K562 (cell line): ENCODE data around the gene TMCC1. TPM values are rescaled to one million over a fixed set of nuclear protein-coding genes. Genes with fewer than 3 reads are reported as not detected.

Source experiments
- ATAC-seq: fragments of 200-7000 bp; cut with Tn5 transposase; 3 replicates; pipeline ENCODE4 v1.9.1; 2020; ENCODE audit warnings: moderate library complexity
- BruUV-seq: library from RNA; stranded (reverse); fragments of 400-500 nt; replicated peaks from 2 replicates; lab custom pipeline; 2021; lab: Mats Ljungman, UMichigan
- CTCF ChIA-PET: fragments of 300-600 bp; formaldehyde crosslinking; extraction: SDS; loops from one replicate; lab custom pipeline; 2021; ENCODE audit warnings: low intra/inter-chr PET ratio; lab: Yijun Ruan, JAX
- POLR2A ChIA-PET: fragments of 300-600, 350-650 bp; sonication (Branson Sonifier 250); formaldehyde crosslinking; extraction: SDS; loops from one replicate; lab custom pipeline; 2021; ENCODE audit warnings: antibody characterized with exemption, inconsistent platforms; lab: Yijun Ruan, JAX
- DNase-seq, 4 experiments: peaks; one replicate each; pipeline versions ENCODE4 v3.0.0 to v3.0.0-alpha.2; 2011 to 2018; ENCODE audit warnings: low spot score in 3 of 4, mixed read lengths in 3 of 4; ENCODE audit errors: extremely low read depth in 1 of 4
- FAIRE-seq: peaks from 2 replicates; lab custom pipeline; 2011; peaks lifted over from hg19 to GRCh38; lab: Jason Lieb, UNC
- H2AFZ ChIP-seq: 2 replicates; pipeline ENCODE4 v1.6.0; 2011; ENCODE audit warnings: low read depth, low read length, control low read depth, inconsistent platforms
- H3K27ac ChIP-seq: fragments of 200-600 bp; 3 replicates; pipeline ENCODE4 v1.8.0; 2011; ENCODE audit warnings: low read depth, mild to moderate bottlenecking, control low read depth, inconsistent platforms, low read length, moderate library complexity, mixed read lengths; ENCODE audit errors: extremely low read depth
- H3K27me3 ChIP-seq, 2 experiments: fragments of 300-600 bp in 1 of 2; 2 replicates in 1 of 2; 3 replicates in 1 of 2; pipeline versions ENCODE4 v1.6.0 to v1.8.0; 2011; ENCODE audit warnings: inconsistent platforms in 2 of 2, low read length in 2 of 2, mild to moderate bottlenecking in 1 of 2, mixed read lengths in 1 of 2, moderate library complexity in 1 of 2; ENCODE audit not compliant: control insufficient read depth in 2 of 2, insufficient read depth in 2 of 2
- H3K36me3 ChIP-seq: fragments of 300-600 bp; 3 replicates; pipeline ENCODE4 v1.8.0; 2011; ENCODE audit warnings: mild to moderate bottlenecking, low read length, inconsistent platforms; ENCODE audit not compliant: control insufficient read depth, insufficient read depth
- H3K4me1 ChIP-seq, 2 experiments: fragments of 200-600 bp in 1 of 2; replicated peaks in 1 of 2; 2 replicates in 1 of 2; 3 replicates in 1 of 2; pipeline versions ENCODE4 v1.5.1 to v1.8.0; 2011; ENCODE audit warnings: inconsistent platforms in 2 of 2, low read length in 2 of 2, mild to moderate bottlenecking in 1 of 2, mixed read lengths in 1 of 2, moderate library complexity in 1 of 2; ENCODE audit not compliant: control insufficient read depth in 2 of 2, insufficient read depth in 2 of 2
- H3K4me2 ChIP-seq: 2 replicates; pipeline ENCODE4 v1.6.1; 2011; ENCODE audit warnings: low read length, control low read depth, inconsistent platforms, mixed read lengths; ENCODE audit not compliant: insufficient read depth
- H3K4me3 ChIP-seq: fragments of 200-600 bp; sonication (generic), shearing (Covaris generic); 2 replicates; pipeline ENCODE4 v1.5.1; 2016; ENCODE audit warnings: control low read depth, inconsistent platforms
- H3K79me2 ChIP-seq: fragments of 200-600 bp; 3 replicates; pipeline ENCODE4 v1.8.0; 2011; ENCODE audit warnings: low read length, inconsistent platforms; ENCODE audit not compliant: control insufficient read depth, insufficient read depth
- H3K9ac ChIP-seq, 2 experiments: 2 replicates each; pipeline versions ENCODE4 v1.6.0 to v1.6.1; 2011; ENCODE audit warnings: low read depth in 2 of 2, low read length in 2 of 2, control low read depth in 1 of 2, inconsistent platforms in 1 of 2, mild to moderate bottlenecking in 1 of 2, mixed read lengths in 1 of 2; ENCODE audit not compliant: insufficient read depth in 1 of 2
- H3K9me1 ChIP-seq: one replicate; pipeline ENCODE4 v1.6.0; 2011; ENCODE audit warnings: inconsistent platforms, mild to moderate bottlenecking, low read length, moderate library complexity; ENCODE audit not compliant: control insufficient read depth, insufficient read depth
- H3K9me3 ChIP-seq: replicated peaks from 2 replicates; pipeline ENCODE4 v1.5.1; 2011; ENCODE audit warnings: low read depth, low read length, inconsistent platforms; ENCODE audit not compliant: control insufficient read depth, insufficient read depth
- H4K20me1 ChIP-seq: replicated peaks from 2 replicates; pipeline ENCODE4 v1.6.1; 2011; ENCODE audit warnings: low read length, inconsistent platforms, mixed read lengths; ENCODE audit not compliant: control insufficient read depth, insufficient read depth
- ARID1B ChIP-seq: fragments of 450-650 bp; IDR thresholded peaks from 2 replicates; pipeline ENCODE4 v1.6.1; 2016; ENCODE audit warnings: antibody characterized with exemption, mild to moderate bottlenecking, inconsistent platforms
- CBFA2T3 ChIP-seq: fragments of 450-650 bp; IDR thresholded peaks from 2 replicates; pipeline ENCODE4 v1.6.1; 2017
- CREM ChIP-seq: IDR thresholded peaks from 2 replicates; pipeline ENCODE4 v1.6.1; 2014; ENCODE audit warnings: antibody characterized with exemption, low read depth
- CXXC5 ChIP-seq: fragments of 250-450 bp; sonication (Bioruptor Pico); IDR thresholded peaks from 2 replicates; pipeline ENCODE4 v1.8.0; 2022; ENCODE audit warnings: inconsistent platforms, mild to moderate bottlenecking, moderate library complexity
- EHMT2 ChIP-seq: fragments of 450-650 bp; IDR thresholded peaks from 2 replicates; pipeline ENCODE4 v1.6.1; 2018; ENCODE audit warnings: antibody characterized with exemption
- JUND ChIP-seq, 2 experiments: IDR thresholded peaks; 2 replicates in 1 of 2; 3 replicates in 1 of 2; pipeline ENCODE4 v1.6.1; 2011; ENCODE audit warnings: borderline replicate concordance in 2 of 2, low read depth in 2 of 2, low read length in 2 of 2, improper control_type of control experiment in 1 of 2, missing biosample characterization in 1 of 2, missing genetic modification characterization in 1 of 2, missing genetic modification reagents in 1 of 2
- KLF10 ChIP-seq: fragments of 250-450 bp; sonication (Bioruptor Pico); IDR thresholded peaks from 2 replicates; pipeline ENCODE4 v1.6.1; 2021; ENCODE audit warnings: matching md5 sums
- NCOA4 ChIP-seq: fragments of 450-650 bp; IDR thresholded peaks from 2 replicates; pipeline ENCODE4 v1.6.1; 2018; ENCODE audit warnings: mild to moderate bottlenecking; ENCODE audit not compliant: partially characterized antibody
- NFE2L1 ChIP-seq: fragments of 450-650 bp; IDR thresholded peaks from 2 replicates; pipeline ENCODE4 v1.6.1; 2016; ENCODE audit warnings: missing genetic modification characterization, low read depth, mild to moderate bottlenecking, missing compliant biosample characterization, moderate library complexity, borderline replicate concordance
- RFX5 ChIP-seq: IDR thresholded peaks from 2 replicates; pipeline ENCODE4 v1.6.1; 2011; ENCODE audit warnings: low read depth, mild to moderate bottlenecking, improper control_type of control experiment, low read length
- SUPT5H ChIP-seq: fragments of 450-650 bp; IDR thresholded peaks from 2 replicates; pipeline ENCODE4 v1.6.1; 2016
- ZC3H8 ChIP-seq: fragments of 450-650 bp; IDR thresholded peaks from 2 replicates; pipeline ENCODE4 v1.6.1; 2017
- ZEB2 ChIP-seq: fragments of 450-650 bp; IDR thresholded peaks from 2 replicates; pipeline ENCODE4 v1.6.1; 2016
- ZFP36 ChIP-seq: fragments of 150-350 bp; IDR thresholded peaks from 2 replicates; pipeline ENCODE4 v1.6.1; 2018; ENCODE audit warnings: low read length, low read depth; ENCODE audit not compliant: partially characterized antibody
- ZKSCAN1 ChIP-seq: fragments of 150-350 bp; IDR thresholded peaks from 2 replicates; pipeline ENCODE4 v1.6.1; 2016; ENCODE audit warnings: low read depth, low read length
- ZNF311 ChIP-seq: fragments of 250-450 bp; sonication (Bioruptor Pico); IDR thresholded peaks from 2 replicates; pipeline ENCODE4 v1.4.0; 2020; ENCODE audit warnings: mild to moderate bottlenecking, moderate library complexity
- WGBS: fragments of 100-300 bp; shearing (Covaris generic); methylation state at CpG from one replicate; pipeline ENCODE4 v1.1.6; 2016; ENCODE audit warnings: low coverage, mixed read lengths; ENCODE audit not compliant: insufficient coverage; ENCODE audit errors: missing lambda C conversion rate; 5-methylcytosine and 5-hydroxymethylcytosine counted together
- in situ Hi-C: fragments of 300-500 bp; cut with MboI; formaldehyde crosslinking; loops from 4 replicates; pipeline ENCODE4 v1.15.0; 2018; ENCODE audit warnings: inconsistent platforms, mixed read lengths
- intact Hi-C: fragments of 100-400 bp; cut with micrococcal nuclease; formaldehyde crosslinking; loops from 2 replicates; pipeline ENCODE4 v1.14.2; 2022
- polyA plus RNA-seq, 8 experiments: library from polyadenylated mRNA; depleted of rRNA in 4 of 8; stranded (reverse) in 5 of 8; unstranded in 3 of 8; fragments of >200 nt; fragmentation: Nextera tagmentation in 2 of 8; fragmentation: Illumina TruSeq in 1 of 8; extraction: Ambion mirVana in 2 of 8; extraction: Trizol in 1 of 8; gene quantifications; 2 replicates each; pipeline versions ENCODE4 v1.2.1 to v1.2.3, GENCODE V29; 2011 to 2014; ENCODE audit warnings: inconsistent platforms in 1 of 8, missing spikeins in 1 of 8
- total RNA-seq, 7 experiments: library from RNA; depleted of rRNA in 6 of 7; stranded (reverse); fragments of >200 nt in 6 of 7; fragmentation: Illumina TruSeq in 2 of 7; extraction: Trizol in 2 of 7; gene quantifications; 2 replicates each; pipeline versions ENCODE4 v1.2.1 to v1.2.3, GENCODE V29; 2011 to 2021; ENCODE audit warnings: low replicate concordance in 1 of 7
- TF ChIP-seq, protein P1 (sequence below): fragments of 250-450 bp; sonication (Bioruptor Pico); IDR thresholded peaks from 2 replicates; pipeline ENCODE4 v1.5.0; 2021
- TF ChIP-seq, protein P2 (sequence below): fragments of 450-650 bp; IDR thresholded peaks from 2 replicates; pipeline ENCODE4 v1.6.1; 2016; ENCODE audit warnings: borderline replicate concordance
- TF ChIP-seq, protein P3 (sequence below): sonication (generic); formaldehyde crosslinking; IDR thresholded peaks from 2 replicates; pipeline ENCODE4 v1.8.0; 2022; ENCODE audit warnings: missing genetic modification reagents, mild to moderate bottlenecking, borderline replicate concordance

The TMCC1 gene
- total and polyA plus RNA-seq, 9 of the 15 experiments (the other 6 are each of a cell fraction or from before 2014, with no cell fraction given), result 0.89 to 8.7 (median 4.0) TPM

DNA sequence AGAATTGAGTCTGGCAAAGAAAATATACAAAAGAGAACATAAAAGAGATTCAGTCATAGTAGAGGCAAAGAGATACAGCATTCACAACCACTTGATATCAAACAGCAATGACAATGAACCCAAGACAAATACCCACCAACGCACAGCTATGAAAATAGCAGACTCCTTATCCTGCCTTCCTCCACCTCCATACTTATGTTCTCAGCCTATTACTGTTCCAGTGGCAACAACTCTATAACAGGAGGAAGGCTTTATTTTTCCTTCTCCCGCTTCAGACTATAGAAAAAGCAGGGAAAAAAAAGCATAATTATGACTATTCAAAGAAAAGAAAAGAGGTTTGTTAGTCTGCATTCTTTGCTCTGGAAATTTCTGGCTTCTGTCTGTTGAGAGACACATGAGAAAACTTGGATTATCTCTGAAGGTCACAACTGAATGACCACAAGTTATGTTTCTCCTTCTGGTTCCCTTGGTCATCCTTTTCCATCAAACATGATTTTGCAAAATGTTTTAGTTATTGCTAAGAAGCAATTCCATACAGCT is 205.9 kb downstream of the TMCC1 start (continued):
- TF ChIP-seq, protein P1, sequence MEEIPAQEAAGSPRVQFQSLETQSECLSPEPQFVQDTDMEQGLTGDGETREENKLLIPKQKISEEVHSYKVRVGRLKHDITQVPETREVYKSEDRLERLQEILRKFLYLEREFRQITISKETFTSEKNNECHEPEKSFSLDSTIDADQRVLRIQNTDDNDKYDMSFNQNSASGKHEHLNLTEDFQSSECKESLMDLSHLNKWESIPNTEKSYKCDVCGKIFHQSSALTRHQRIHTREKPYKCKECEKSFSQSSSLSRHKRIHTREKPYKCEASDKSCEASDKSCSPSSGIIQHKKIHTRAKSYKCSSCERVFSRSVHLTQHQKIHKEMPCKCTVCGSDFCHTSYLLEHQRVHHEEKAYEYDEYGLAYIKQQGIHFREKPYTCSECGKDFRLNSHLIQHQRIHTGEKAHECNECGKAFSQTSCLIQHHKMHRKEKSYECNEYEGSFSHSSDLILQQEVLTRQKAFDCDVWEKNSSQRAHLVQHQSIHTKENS (CRISPR knock-in tag), result no peak

DNA sequence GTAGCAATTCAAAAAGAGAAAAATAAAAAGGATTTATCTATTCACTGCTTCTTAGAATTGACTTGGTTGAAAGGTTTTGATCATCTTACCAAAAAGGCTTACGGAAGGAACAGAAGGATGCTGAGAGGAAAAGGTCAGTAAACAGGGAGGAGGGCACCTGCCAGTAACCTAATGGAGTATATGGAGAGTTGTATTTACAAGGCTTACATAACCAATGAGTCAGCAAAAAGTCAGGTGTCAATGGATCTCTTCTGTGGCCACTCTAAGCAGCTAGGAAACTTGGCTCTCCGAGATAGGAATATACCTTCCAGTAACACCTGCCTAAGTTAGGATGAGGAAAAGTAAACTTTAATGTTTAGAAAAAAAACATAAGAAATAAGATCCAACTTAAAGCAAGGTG is 206.6 kb downstream of the TMCC1 start:
- H3K4me1 ChIP-seq, result peaks cover 0 to 7% of the 10 kb centered on the region in 2 experiments; a peak in 3 of 5 replicates
- ATAC-seq (peak; percentile 80), DNase-seq (peak; percentile 7 to 52 (median 17)), FAIRE-seq (peak; percentile 83)
- H3K9ac ChIP-seq, result no peak overlapping the region
- no peaks in the 10 kb centered on the region for H3K9me1 ChIP-seq
- no peak overlapping the region for H3K4me2 ChIP-seq
- no peaks in the 10 kb centered on the region for H3K79me2 ChIP-seq
- H3K27me3 ChIP-seq, result no peaks in the 10 kb centered on the region
- no peaks in the 10 kb centered on the region for H3K9me3 ChIP-seq
- no TSS peak for BruUV-seq
- 15% methylated on average over 2 of the region's 2 CpGs for WGBS
- intact Hi-C loops, result no loop called here
- no peak overlapping the region for H2AFZ ChIP-seq
- POLR2A ChIA-PET, result no interaction called here
- H3K36me3 ChIP-seq, result no peaks in the 10 kb centered on the region
- H3K27ac ChIP-seq, result no peak overlapping the region
- H3K4me3 ChIP-seq, result no peak overlapping the region
- H4K20me1 ChIP-seq, result no peaks in the 10 kb centered on the region
- CTCF ChIA-PET, result no interaction called here
- in situ Hi-C loops, result no loop called here
- TF ChIP-seq ZC3H8 (no peak), EHMT2 (0 out of 2 replicates have a peak, but pooled peaks have one; percentile 29), RFX5 (no peak), ARID1B (peak; percentile 37; the same call in 1 of the 2 replicates), ZNF311 (CRISPR knock-in tag) (no peak), NCOA4 (no peak), JUND (IDR thresholded peaks at IDR 0.05; ENCODE audit: borderline replicate concordance, low read depth, low read length) (peak; percentile 55; the same call in 1 of the 2 replicates), JUND (tag; IDR thresholded peaks at IDR 0.05; ENCODE audit: borderline replicate concordance, low read depth, low read length) (peak; percentile 51; the same call in 1 of the 3 replicates), SUPT5H (no peak), CBFA2T3 (0 out of 2 replicates have a peak, but pooled peaks have one; percentile 15), CREM (peak; percentile 6; the same call in 1 of the 2 replicates), ZEB2 (0 out of 2 replicates have a peak, but pooled peaks have one; percentile 13), CXXC5 (no peak), NFE2L1 (tag) (peak; percentile 90), ZFP36 (no peak), ZKSCAN1 (no peak), KLF10 (no peak)
- TF ChIP-seq, protein P2, sequence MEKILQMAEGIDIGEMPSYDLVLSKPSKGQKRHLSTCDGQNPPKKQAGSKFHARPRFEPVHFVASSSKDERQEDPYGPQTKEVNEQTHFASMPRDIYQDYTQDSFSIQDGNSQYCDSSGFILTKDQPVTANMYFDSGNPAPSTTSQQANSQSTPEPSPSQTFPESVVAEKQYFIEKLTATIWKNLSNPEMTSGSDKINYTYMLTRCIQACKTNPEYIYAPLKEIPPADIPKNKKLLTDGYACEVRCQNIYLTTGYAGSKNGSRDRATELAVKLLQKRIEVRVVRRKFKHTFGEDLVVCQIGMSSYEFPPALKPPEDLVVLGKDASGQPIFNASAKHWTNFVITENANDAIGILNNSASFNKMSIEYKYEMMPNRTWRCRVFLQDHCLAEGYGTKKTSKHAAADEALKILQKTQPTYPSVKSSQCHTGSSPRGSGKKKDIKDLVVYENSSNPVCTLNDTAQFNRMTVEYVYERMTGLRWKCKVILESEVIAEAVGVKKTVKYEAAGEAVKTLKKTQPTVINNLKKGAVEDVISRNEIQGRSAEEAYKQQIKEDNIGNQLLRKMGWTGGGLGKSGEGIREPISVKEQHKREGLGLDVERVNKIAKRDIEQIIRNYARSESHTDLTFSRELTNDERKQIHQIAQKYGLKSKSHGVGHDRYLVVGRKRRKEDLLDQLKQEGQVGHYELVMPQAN, result no peak
- TF ChIP-seq, protein P3, sequence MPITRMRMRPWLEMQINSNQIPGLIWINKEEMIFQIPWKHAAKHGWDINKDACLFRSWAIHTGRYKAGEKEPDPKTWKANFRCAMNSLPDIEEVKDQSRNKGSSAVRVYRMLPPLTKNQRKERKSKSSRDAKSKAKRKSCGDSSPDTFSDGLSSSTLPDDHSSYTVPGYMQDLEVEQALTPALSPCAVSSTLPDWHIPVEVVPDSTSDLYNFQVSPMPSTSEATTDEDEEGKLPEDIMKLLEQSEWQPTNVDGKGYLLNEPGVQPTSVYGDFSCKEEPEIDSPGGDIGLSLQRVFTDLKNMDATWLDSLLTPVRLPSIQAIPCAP (CRISPR knock-in tag), result no peak
